Panc1 (cell line): ENCODE data around the gene NOL9. TPM values are rescaled to one million over a fixed set of nuclear protein-coding genes. Genes with fewer than 3 reads are reported as not detected.

ENCODE experiments used
- ATAC-seq: fragments of 200-7000 bp; cut with Tn5 transposase; 2 replicates; pipeline ENCODE4 v1.9.1; 2020; ENCODE audit warnings: mild to moderate bottlenecking, moderate library complexity
- BruUV-seq: library from RNA; stranded (reverse); fragments of 400-500 nt; replicated peaks from 2 replicates; lab custom pipeline; 2021; lab: Mats Ljungman, UMichigan
- CTCF ChIA-PET: fragments of 300-600 bp; sonication (Branson Sonifier 250); formaldehyde crosslinking; loops from one replicate; lab custom pipeline; 2022; ENCODE audit warnings: antibody characterized with exemption; lab: Charles Lee
- POLR2A ChIA-PET: fragments of 300-600 bp; sonication (Branson Sonifier 250); formaldehyde crosslinking; loops from one replicate; lab custom pipeline; 2022; ENCODE audit warnings: antibody characterized with exemption; lab: Charles Lee
- DNase-seq: peaks from one replicate; pipeline ENCODE4 v3.0.0-alpha.2; 2010; ENCODE audit warnings: low read depth, low spot score
- H3K27ac ChIP-seq: 2 replicates; pipeline ENCODE4 v1.5.1; 2011; ENCODE audit warnings: mild to moderate bottlenecking, low read length, inconsistent platforms
- H3K27me3 ChIP-seq: fragments of 200-500 bp; sonication (Bioruptor generic); 2 replicates; pipeline ENCODE4 v1.6.0; 2014; ENCODE audit warnings: low read length, inconsistent platforms; ENCODE audit not compliant: control insufficient read depth, insufficient read depth
- H3K36me3 ChIP-seq: fragments of 200-500 bp; sonication (Bioruptor generic); 2 replicates; pipeline ENCODE4 v1.5.1; 2014; ENCODE audit warnings: inconsistent platforms, mild to moderate bottlenecking, low read length, moderate library complexity; ENCODE audit not compliant: control insufficient read depth, insufficient read depth
- H3K4me1 ChIP-seq: 2 replicates; pipeline ENCODE4 v1.5.1; 2011; ENCODE audit warnings: inconsistent platforms, mild to moderate bottlenecking, low read length, moderate library complexity; ENCODE audit not compliant: control insufficient read depth, insufficient read depth
- H3K4me3 ChIP-seq, 2 experiments: 2 replicates each; pipeline ENCODE4 v1.5.1; 2011 to 2012; ENCODE audit warnings: low read depth in 2 of 2, low read length in 2 of 2, mild to moderate bottlenecking in 2 of 2, inconsistent platforms in 1 of 2, moderate library complexity in 1 of 2
- H3K9me3 ChIP-seq: fragments of 200-500 bp; sonication (Bioruptor generic); 2 replicates; pipeline ENCODE4 v1.5.1; 2014; ENCODE audit warnings: low read depth, mild to moderate bottlenecking, inconsistent platforms, low read length, moderate library complexity; ENCODE audit not compliant: control insufficient read depth, insufficient read depth
- POLR2AphosphoS5 ChIP-seq: IDR thresholded peaks from 2 replicates; pipeline ENCODE4 v1.6.1; 2012; ENCODE audit warnings: mild to moderate bottlenecking, low read depth, low read length, moderate library complexity
- SIN3A ChIP-seq: IDR thresholded peaks from 2 replicates; pipeline ENCODE4 v1.6.1; 2012; ENCODE audit warnings: low read depth, mild to moderate bottlenecking, low read length, moderate library complexity, borderline replicate concordance; ENCODE audit not compliant: insufficient read depth
- TCF7L2 ChIP-seq: IDR thresholded peaks from 2 replicates; pipeline ENCODE4 v1.6.1; 2011; ENCODE audit warnings: mild to moderate bottlenecking, low read depth, low read length, inconsistent platforms
- in situ Hi-C: cut with HindIII; loops from 2 replicates; pipeline ENCODE4 v1.10.0; 2016; ENCODE audit warnings: low sequenced_read_pairs, low pct_unique_long_range_greater_than_20kb
- intact Hi-C: fragments of 100-400 bp; cut with micrococcal nuclease; formaldehyde crosslinking; loops from one replicate; pipeline ENCODE4 v1.10.0; 2022; ENCODE audit not compliant: unreplicated experiment
- total RNA-seq: library from RNA; stranded (reverse); gene quantifications from one replicate; pipeline ENCODE4 v1.2.1, GENCODE V29; 2021; ENCODE audit not compliant: unreplicated experiment
- TF ChIP-seq, protein P1 (sequence below): fragments of 450-650 bp; IDR thresholded peaks from 2 replicates; pipeline ENCODE4 v1.5.1; 2017; ENCODE audit warnings: mild to moderate bottlenecking
- TF ChIP-seq, protein P2 (sequence below), 2 experiments: IDR thresholded peaks; 2 replicates each; pipeline ENCODE4 v1.6.1; 2011 to 2012; ENCODE audit warnings: low read depth in 2 of 2, control low read depth in 1 of 2, low read length in 1 of 2, mild to moderate bottlenecking in 1 of 2, moderate library complexity in 1 of 2; ENCODE audit not compliant: insufficient read depth in 1 of 2

The NOL9 gene
- total RNA-seq, 1 experiment from 2014 or later, result 46.4 TPM

DNA sequence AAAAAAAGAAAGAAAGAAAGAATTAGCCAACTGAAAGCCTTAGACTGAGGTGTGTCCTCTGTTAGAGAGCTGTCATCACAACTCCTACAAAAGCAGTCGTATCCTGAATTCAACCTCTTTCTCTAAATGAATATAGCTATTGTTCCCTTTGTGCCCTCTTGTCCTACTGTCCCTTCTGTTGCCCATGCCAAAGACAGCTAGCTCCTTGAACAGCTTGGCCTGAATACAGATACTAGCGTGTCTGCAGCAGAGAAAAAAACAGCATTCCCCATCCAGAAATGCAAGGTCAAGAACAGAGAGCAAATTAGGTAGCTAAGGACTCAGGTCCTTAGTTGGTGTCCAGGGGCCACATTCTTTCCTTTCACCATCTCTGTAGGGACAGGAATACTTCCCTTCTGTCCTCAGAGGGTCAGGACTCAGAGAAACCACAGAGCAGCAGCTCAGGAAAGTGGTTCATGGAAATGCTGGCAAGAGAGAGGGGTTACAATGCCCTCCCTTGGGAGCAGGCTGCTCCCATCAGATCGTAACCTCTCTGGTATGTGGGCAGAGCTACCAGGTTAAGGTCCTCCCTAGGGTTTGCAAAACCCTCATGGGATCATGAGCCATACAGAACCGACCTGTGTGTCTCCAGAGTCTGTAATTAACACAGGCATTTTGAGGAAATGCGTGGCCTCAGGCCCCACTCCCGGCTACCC lies 23.7 kb upstream of the NOL9 start:
- Histone ChIP-seq H3K4me3 (no peak overlapping the region), H3K4me1 (peaks cover 23% of the 10 kb centered on the region), H3K36me3 (peaks cover 7% of the 10 kb centered on the region; the same call in 1 of the 2 replicates), H3K27ac (no peak overlapping the region), H3K9me3 (no peaks in the 10 kb centered on the region), H3K27me3 (no peaks in the 10 kb centered on the region)
- POLR2A ChIA-PET, result no interaction called here
- ATAC-seq (no peak), DNase-seq (no peak)
- CTCF ChIA-PET, result interaction anchor here (0.6 kb wide), 1 partner anchor 137 kb away, joined by 4 read pairs; no protein-coding TSS in a partner anchor
- no TSS peak for BruUV-seq
- in situ Hi-C loops, result no loop called here
- intact Hi-C loops, result no loop called here
- TF ChIP-seq, protein P1, sequence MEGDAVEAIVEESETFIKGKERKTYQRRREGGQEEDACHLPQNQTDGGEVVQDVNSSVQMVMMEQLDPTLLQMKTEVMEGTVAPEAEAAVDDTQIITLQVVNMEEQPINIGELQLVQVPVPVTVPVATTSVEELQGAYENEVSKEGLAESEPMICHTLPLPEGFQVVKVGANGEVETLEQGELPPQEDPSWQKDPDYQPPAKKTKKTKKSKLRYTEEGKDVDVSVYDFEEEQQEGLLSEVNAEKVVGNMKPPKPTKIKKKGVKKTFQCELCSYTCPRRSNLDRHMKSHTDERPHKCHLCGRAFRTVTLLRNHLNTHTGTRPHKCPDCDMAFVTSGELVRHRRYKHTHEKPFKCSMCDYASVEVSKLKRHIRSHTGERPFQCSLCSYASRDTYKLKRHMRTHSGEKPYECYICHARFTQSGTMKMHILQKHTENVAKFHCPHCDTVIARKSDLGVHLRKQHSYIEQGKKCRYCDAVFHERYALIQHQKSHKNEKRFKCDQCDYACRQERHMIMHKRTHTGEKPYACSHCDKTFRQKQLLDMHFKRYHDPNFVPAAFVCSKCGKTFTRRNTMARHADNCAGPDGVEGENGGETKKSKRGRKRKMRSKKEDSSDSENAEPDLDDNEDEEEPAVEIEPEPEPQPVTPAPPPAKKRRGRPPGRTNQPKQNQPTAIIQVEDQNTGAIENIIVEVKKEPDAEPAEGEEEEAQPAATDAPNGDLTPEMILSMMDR, result no peak
- TF ChIP-seq, protein P2, sequence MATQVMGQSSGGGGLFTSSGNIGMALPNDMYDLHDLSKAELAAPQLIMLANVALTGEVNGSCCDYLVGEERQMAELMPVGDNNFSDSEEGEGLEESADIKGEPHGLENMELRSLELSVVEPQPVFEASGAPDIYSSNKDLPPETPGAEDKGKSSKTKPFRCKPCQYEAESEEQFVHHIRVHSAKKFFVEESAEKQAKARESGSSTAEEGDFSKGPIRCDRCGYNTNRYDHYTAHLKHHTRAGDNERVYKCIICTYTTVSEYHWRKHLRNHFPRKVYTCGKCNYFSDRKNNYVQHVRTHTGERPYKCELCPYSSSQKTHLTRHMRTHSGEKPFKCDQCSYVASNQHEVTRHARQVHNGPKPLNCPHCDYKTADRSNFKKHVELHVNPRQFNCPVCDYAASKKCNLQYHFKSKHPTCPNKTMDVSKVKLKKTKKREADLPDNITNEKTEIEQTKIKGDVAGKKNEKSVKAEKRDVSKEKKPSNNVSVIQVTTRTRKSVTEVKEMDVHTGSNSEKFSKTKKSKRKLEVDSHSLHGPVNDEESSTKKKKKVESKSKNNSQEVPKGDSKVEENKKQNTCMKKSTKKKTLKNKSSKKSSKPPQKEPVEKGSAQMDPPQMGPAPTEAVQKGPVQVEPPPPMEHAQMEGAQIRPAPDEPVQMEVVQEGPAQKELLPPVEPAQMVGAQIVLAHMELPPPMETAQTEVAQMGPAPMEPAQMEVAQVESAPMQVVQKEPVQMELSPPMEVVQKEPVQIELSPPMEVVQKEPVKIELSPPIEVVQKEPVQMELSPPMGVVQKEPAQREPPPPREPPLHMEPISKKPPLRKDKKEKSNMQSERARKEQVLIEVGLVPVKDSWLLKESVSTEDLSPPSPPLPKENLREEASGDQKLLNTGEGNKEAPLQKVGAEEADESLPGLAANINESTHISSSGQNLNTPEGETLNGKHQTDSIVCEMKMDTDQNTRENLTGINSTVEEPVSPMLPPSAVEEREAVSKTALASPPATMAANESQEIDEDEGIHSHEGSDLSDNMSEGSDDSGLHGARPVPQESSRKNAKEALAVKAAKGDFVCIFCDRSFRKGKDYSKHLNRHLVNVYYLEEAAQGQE (IDR thresholded peaks at IDR 0.05; ENCODE audit: insufficient read depth in 1 of 2, low read depth in 2 of 2, low read length in 1 of 2), result no peak
- TF ChIP-seq POLR2AphosphoS5 (no peak), TCF7L2 (no peak), SIN3A (no peak)

DNA sequence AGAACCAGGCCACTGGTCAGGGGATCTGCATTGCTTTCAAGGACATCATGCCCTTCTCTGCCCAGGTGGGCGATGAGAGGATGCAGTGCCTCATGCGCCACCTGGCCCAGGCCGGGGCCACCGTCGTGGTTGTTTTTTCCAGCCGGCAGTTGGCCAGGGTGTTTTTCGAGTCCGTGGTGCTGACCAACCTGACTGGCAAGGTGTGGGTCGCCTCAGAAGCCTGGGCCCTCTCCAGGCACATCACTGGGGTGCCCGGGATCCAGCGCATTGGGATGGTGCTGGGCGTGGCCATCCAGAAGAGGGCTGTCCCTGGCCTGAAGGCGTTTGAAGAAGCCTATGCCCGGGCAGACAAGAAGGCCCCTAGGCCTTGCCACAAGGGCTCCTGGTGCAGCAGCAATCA lies 20.5 kb upstream of the NOL9 start:
- Histone ChIP-seq H3K4me3 (no peak overlapping the region), H3K36me3 (no peaks in the 10 kb centered on the region), H3K4me1 (peaks cover 7% of the 10 kb centered on the region), H3K27me3 (no peaks in the 10 kb centered on the region), H3K27ac (no peak overlapping the region), H3K9me3 (0 out of 2 replicates have a peak, but pooled peaks cover 4% of the 10 kb centered on the region)
- no TSS peak for BruUV-seq
- intact Hi-C loops (no loop called here), in situ Hi-C loops (no loop called here)
- DNase-seq, result no peak
- TF ChIP-seq TCF7L2, result no peak
- TF ChIP-seq POLR2AphosphoS5, result no peak
- TF ChIP-seq, protein P1, result no peak
- TF ChIP-seq, protein P2 (IDR thresholded peaks at IDR 0.05; ENCODE audit: insufficient read depth in 1 of 2, low read depth in 2 of 2, low read length in 1 of 2), result no peak
- TF ChIP-seq SIN3A, result no peak
- ChIA-PET CTCF (no interaction called here), POLR2A (no interaction called here)
- ATAC-seq, result no peak
